GM12878 (cell line): ENCODE results near the gene SEMA5A. TPM values are rescaled to one million over a fixed set of nuclear protein-coding genes. Genes with fewer than 3 reads are reported as not detected.

Experiments used
- ATAC-seq: fragments of 200-7000 bp; cut with Tn5 transposase; 3 replicates; pipeline ENCODE4 v1.9.1; 2020; ENCODE audit warnings: mild to moderate bottlenecking, moderate library complexity
- BruUV-seq: library from RNA; stranded (reverse); fragments of 400-500 nt; replicated peaks from 2 replicates; lab custom pipeline; 2021; lab: Mats Ljungman, UMichigan
- CTCF ChIA-PET: fragments of 300-600 bp; sonication (Branson Sonifier 250); formaldehyde crosslinking; extraction: SDS; loops from one replicate; lab custom pipeline; 2021; ENCODE audit warnings: inconsistent platforms; lab: Yijun Ruan, JAX
- POLR2A ChIA-PET: fragments of 350-600 bp; formaldehyde crosslinking; extraction: SDS; loops from one replicate; lab custom pipeline; 2021; ENCODE audit warnings: inconsistent platforms; lab: Charles Lee
- RAD21 ChIA-PET: fragments of 300-600 bp; sonication (Branson Sonifier 250); formaldehyde crosslinking; loops from one replicate; lab custom pipeline; 2023; ENCODE audit warnings: antibody characterized with exemption; ENCODE audit not compliant: unreplicated experiment; lab: Charles Lee
- SMC1A ChIA-PET: fragments of 300-600 bp; sonication (Branson Sonifier 250); formaldehyde crosslinking; loops from one replicate; lab custom pipeline; 2023; ENCODE audit not compliant: unreplicated experiment, uncharacterized antibody; lab: Charles Lee
- DNase-seq: peaks from one replicate; pipeline ENCODE4 v3.0.0-alpha.2; 2011; ENCODE audit warnings: low read depth, low spot score
- FAIRE-seq: peaks from 3 replicates; lab custom pipeline; 2011; peaks lifted over from hg19 to GRCh38; lab: Jason Lieb, UNC
- H2AFZ ChIP-seq: 2 replicates; pipeline ENCODE4 v1.6.0; 2011; ENCODE audit warnings: low read depth, low read length, control low read depth; ENCODE audit not compliant: control insufficient read depth
- H3K27ac ChIP-seq: 2 replicates; pipeline ENCODE4 v1.5.1; 2011; ENCODE audit warnings: control low read depth; ENCODE audit not compliant: control insufficient read depth, insufficient read depth
- H3K27me3 ChIP-seq, 2 experiments: replicated peaks in 1 of 2; 2 replicates each; pipeline versions ENCODE4 v1.6.0 to v1.6.1; 2011; ENCODE audit warnings: low read length in 1 of 2; ENCODE audit not compliant: control insufficient read depth in 2 of 2, insufficient read depth in 2 of 2
- H3K36me3 ChIP-seq, 2 experiments: 2 replicates each; pipeline ENCODE4 v1.5.1; 2011; ENCODE audit warnings: low read length in 1 of 2; ENCODE audit not compliant: control insufficient read depth in 2 of 2, insufficient read depth in 2 of 2
- H3K4me1 ChIP-seq: 2 replicates; pipeline ENCODE4 v1.6.1; 2011; ENCODE audit warnings: mild to moderate bottlenecking, low read length, moderate library complexity, mixed read lengths; ENCODE audit not compliant: control insufficient read depth, insufficient read depth
- H3K4me2 ChIP-seq: 2 replicates; pipeline ENCODE4 v1.6.0; 2011; ENCODE audit warnings: control low read depth; ENCODE audit not compliant: control insufficient read depth, insufficient read depth
- H3K4me3 ChIP-seq: fragments of 200-600 bp; sonication (generic); 2 replicates; pipeline ENCODE4 v1.5.1; 2016
- H3K79me2 ChIP-seq: 2 replicates; pipeline ENCODE4 v1.6.0; 2011; ENCODE audit warnings: low read length; ENCODE audit not compliant: control insufficient read depth, insufficient read depth
- H3K9ac ChIP-seq: 2 replicates; pipeline ENCODE4 v1.8.0; 2011; ENCODE audit warnings: low read length, control low read depth, mixed read lengths; ENCODE audit not compliant: control insufficient read depth, insufficient read depth
- H3K9me3 ChIP-seq: replicated peaks from 3 replicates; pipeline ENCODE4 v1.5.1; 2011; ENCODE audit warnings: mild to moderate bottlenecking, low read length; ENCODE audit not compliant: control insufficient read depth, insufficient read depth
- H4K20me1 ChIP-seq: 2 replicates; pipeline ENCODE4 v1.6.0; 2011; ENCODE audit not compliant: control insufficient read depth, insufficient read depth
- ATF2 ChIP-seq: IDR thresholded peaks from 2 replicates; pipeline ENCODE4 v1.6.1; 2012; ENCODE audit warnings: low read length, inconsistent platforms
- CBX5 ChIP-seq: sonication (generic); IDR thresholded peaks from 2 replicates; pipeline ENCODE4 v1.6.1; 2016; ENCODE audit warnings: low read depth, moderate library complexity, mild to moderate bottlenecking, inconsistent platforms
- CHD4 ChIP-seq: fragments of 200-600 bp; sonication (generic); IDR thresholded peaks from 2 replicates; pipeline ENCODE4 v1.6.1; 2016; ENCODE audit warnings: mild to moderate bottlenecking
- HDAC6 ChIP-seq: fragments of 200-600 bp; sonication (generic); IDR thresholded peaks from one replicate; pipeline ENCODE4 v1.8.0; 2017; ENCODE audit warnings: antibody characterized with exemption; ENCODE audit not compliant: unreplicated experiment
- HSF1 ChIP-seq: fragments of 150-350 bp; IDR thresholded peaks from 2 replicates; pipeline ENCODE4 v1.6.1; 2014; ENCODE audit warnings: mild to moderate bottlenecking, low read depth, low read length
- MTA2 ChIP-seq: fragments of 450-650 bp; IDR thresholded peaks from 2 replicates; pipeline ENCODE4 v1.6.1; 2016; ENCODE audit warnings: low read depth, mild to moderate bottlenecking, moderate library complexity
- NRF1 ChIP-seq: conservative IDR thresholded peaks from 2 replicates; pipeline ENCODE4 v1.6.1; 2011; ENCODE audit warnings: mild to moderate bottlenecking, low read depth, low read length, improper control_type of control experiment
- PAX8 ChIP-seq: fragments of 450-650 bp; IDR thresholded peaks from 2 replicates; pipeline ENCODE4 v1.6.1; 2017; ENCODE audit warnings: mild to moderate bottlenecking, moderate library complexity
- POLR2AphosphoS2 ChIP-seq: IDR thresholded peaks from 2 replicates; pipeline ENCODE4 v1.6.1; 2011; ENCODE audit warnings: low read depth, mild to moderate bottlenecking, low read length, improper control_type of control experiment, moderate library complexity
- PRDM15 ChIP-seq: fragments of 450-650 bp; formaldehyde crosslinking; IDR thresholded peaks from 2 replicates; pipeline ENCODE4 v1.4.0; 2020; ENCODE audit warnings: mild to moderate bottlenecking, moderate library complexity
- SPI1 ChIP-seq: IDR thresholded peaks from 2 replicates; pipeline ENCODE4 v1.6.1; 2011; ENCODE audit warnings: low read depth, mild to moderate bottlenecking, low read length, moderate library complexity, borderline replicate concordance; ENCODE audit not compliant: insufficient read depth
- TBL1XR1 ChIP-seq: IDR thresholded peaks from 2 replicates; pipeline ENCODE4 v1.6.1; 2012; ENCODE audit warnings: low read depth, low read length, improper control_type of control experiment
- TCF3 ChIP-seq: IDR thresholded peaks from 2 replicates; pipeline ENCODE4 v1.6.1; 2012; ENCODE audit warnings: low read depth, mild to moderate bottlenecking, low read length, borderline replicate concordance; ENCODE audit not compliant: insufficient read depth
- TCF7 ChIP-seq: IDR thresholded peaks from 2 replicates; pipeline ENCODE4 v1.6.1; 2014; ENCODE audit warnings: antibody characterized with exemption, borderline replicate concordance
- USF2 ChIP-seq: IDR thresholded peaks from 2 replicates; pipeline ENCODE4 v1.6.1; 2011; ENCODE audit warnings: low read depth, low read length, improper control_type of control experiment, borderline replicate concordance
- ZBED1 ChIP-seq: IDR thresholded peaks from 2 replicates; pipeline ENCODE4 v1.6.1; 2016; ENCODE audit warnings: borderline replicate concordance
- ZNF207 ChIP-seq: fragments of 450-650 bp; IDR thresholded peaks from 2 replicates; pipeline ENCODE4 v1.6.1; 2014; ENCODE audit warnings: antibody characterized with exemption, mild to moderate bottlenecking, borderline replicate concordance
- in situ Hi-C: fragments of 300-500 bp; cut with MboI; formaldehyde crosslinking; loops from 9 replicates; pipeline ENCODE4 v1.14.3; 2018; ENCODE audit warnings: mixed read lengths
- intact Hi-C: fragments of 100-400 bp; cut with micrococcal nuclease; formaldehyde crosslinking; loops from one replicate; pipeline ENCODE4 v1.14.2; 2022; ENCODE audit not compliant: unreplicated experiment
- polyA plus RNA-seq, 11 experiments: library from polyadenylated mRNA; depleted of rRNA in 4 of 11; unstranded in 6 of 11; stranded (reverse) in 5 of 11; fragments of >200 nt; fragmentation: Nextera tagmentation in 4 of 11; fragmentation: Illumina TruSeq in 1 of 11; extraction: Ambion mirVana in 4 of 11; extraction: Trizol in 1 of 11; gene quantifications; 1 replicate in 1 of 11; 2 replicates in 10 of 11; pipeline versions ENCODE4 v1.2.1 to v1.2.3, GENCODE V29; 2011 to 2016; ENCODE audit warnings: inconsistent platforms in 2 of 11, missing spikeins in 2 of 11, low read depth in 1 of 11
- total RNA-seq, 4 experiments: library from RNA; depleted of rRNA in 3 of 4; stranded (reverse); fragments of >200 nt in 3 of 4; fragmentation: Illumina TruSeq in 1 of 4; extraction: Trizol in 1 of 4; gene quantifications; 2 replicates each; pipeline versions ENCODE4 v1.2.1 to v1.2.3, GENCODE V29; 2013 to 2021

SEMA5A gene
- total and polyA plus RNA-seq, 10 of the 15 experiments (the other 5 are each of a cell fraction or from before 2014, with no cell fraction given), result 0.03 to 2.4 (median 0.09) TPM; not detected in 1

GRCh38 chr5:9381464-9381863, 164.4 kb downstream of the SEMA5A start:
- POLR2A ChIA-PET, result no interaction called here
- intact Hi-C loops (loop anchor here (1.0 kb wide), 1 partner anchor 19 kb away; no protein-coding TSS in a partner anchor), in situ Hi-C loops (no loop called here)
- SMC1A ChIA-PET, result no interaction called here
- DNase-seq (peak; percentile 68), ATAC-seq (peak; percentile 96), FAIRE-seq (peak; percentile 74)
- no peaks in the 10 kb centered on the region for H4K20me1 ChIP-seq
- peak overlapping the region; percentile 40 for H3K4me2 ChIP-seq
- CTCF ChIA-PET, result no interaction called here
- H3K79me2 ChIP-seq, result no peaks in the 10 kb centered on the region
- peaks cover 12% of the 10 kb centered on the region for H3K4me1 ChIP-seq
- H3K9ac ChIP-seq, result no peak overlapping the region
- RAD21 ChIA-PET, result no interaction called here
- H2AFZ ChIP-seq, result 0 out of 2 replicates have a peak overlapping the region, but pooled peaks have one; percentile 13
- H3K27me3 ChIP-seq, result no peaks in the 10 kb centered on the region
- no peak overlapping the region for H3K27ac ChIP-seq
- no peaks in the 10 kb centered on the region for H3K9me3 ChIP-seq
- H3K4me3 ChIP-seq, result no peak overlapping the region
- BruUV-seq, result no TSS peak
- no peaks in the 10 kb centered on the region for H3K36me3 ChIP-seq
- no peak for TF ChIP-seq TBL1XR1
- no peak for TF ChIP-seq TCF3
- no peak for TF ChIP-seq CHD4
- no peak for TF ChIP-seq MTA2
- peak; percentile 47; the same call in 1 of the 2 replicates for TF ChIP-seq ZBED1
- no peak for TF ChIP-seq TCF7
- TF ChIP-seq HDAC6, result no peak
- TF ChIP-seq USF2, result no peak
- TF ChIP-seq SPI1, result no peak
- TF ChIP-seq NRF1, result no peak
- no peak for TF ChIP-seq PRDM15
- TF ChIP-seq PAX8, result no peak
- no peak for TF ChIP-seq HSF1
- no peak for TF ChIP-seq POLR2AphosphoS2
- peak; percentile 66; the same call in 1 of the 2 replicates for TF ChIP-seq CBX5
- no peak for TF ChIP-seq ZNF207
- TF ChIP-seq ATF2, result peak; percentile 87
